ENCODE measurements around the gene OR13C4. TPM values are rescaled to one million over a fixed set of nuclear protein-coding genes. Genes with fewer than 3 reads are reported as not detected.

The OR13C4 gene
- total and polyA plus RNA-seq, 8 donors = not detected

GRCh38 chr9:104503440-104503839 is 23.6 kb downstream of the OR13C4 start:
- intact Hi-C loops (cut with DNase I) = no loop called here
- Histone ChIP-seq H3K27ac (no peak overlapping the region), H3K9me3 (no peaks in the 10 kb centered on the region), H3K27me3 (no peaks in the 10 kb centered on the region), H3K4me1 (no peaks in the 10 kb centered on the region), H3K4me3 (no peak overlapping the region), H3K36me3 (no peaks in the 10 kb centered on the region)
- DNase-seq = no peak
- ATAC-seq = no peak
- TF ChIP-seq CTCF (IDR thresholded peaks at IDR 0.05) = no peak
- FAIRE-seq = no peak

- Histone ChIP-seq H3K27ac (no peak overlapping the region), H3K4me1 (no peaks in the 10 kb centered on the region), H3K27me3 (no peaks in the 10 kb centered on the region), H3K36me3 (no peaks in the 10 kb centered on the region), H3K9me3 (no peaks in the 10 kb centered on the region), H3K4me3 (no peak overlapping the region)
- no peak for FAIRE-seq
- intact Hi-C loops (cut with DNase I) = no loop called here
- TF ChIP-seq CTCF (IDR thresholded peaks at IDR 0.05) = no peak
- WGBS, 2 donors = 54 to 57% methylated on average over 3 of the region's 3 CpGs
- no peak for ATAC-seq
- no peak for DNase-seq
Observed at GRCh38 chr9:104494808-104495207, 32.2 kb downstream of the OR13C4 start.

- FAIRE-seq (no peak), ATAC-seq (no peak), DNase-seq (no peak)
- WGBS, 2 donors = 83 to 85% methylated on average over 2 of the region's 2 CpGs
- TF ChIP-seq CTCF (IDR thresholded peaks at IDR 0.05) = no peak
- no peak overlapping the region for H3K27ac ChIP-seq
- intact Hi-C loops (cut with DNase I) = no loop called here
- H3K4me3 ChIP-seq = no peak overlapping the region
- no peaks in the 10 kb centered on the region for H3K9me3 ChIP-seq
- no peaks in the 10 kb centered on the region for H3K4me1 ChIP-seq
- no peaks in the 10 kb centered on the region for H3K27me3 ChIP-seq
- no peaks in the 10 kb centered on the region for H3K36me3 ChIP-seq
Observed at GRCh38 chr9:104485014-104485413, 42.0 kb downstream of the OR13C4 start.

- Histone ChIP-seq H3K27me3 (no peaks in the 10 kb centered on the region), H3K4me1 (no peaks in the 10 kb centered on the region), H3K4me3 (no peak overlapping the region), H3K36me3 (no peaks in the 10 kb centered on the region), H3K27ac (no peak overlapping the region), H3K9me3 (no peaks in the 10 kb centered on the region)
- ATAC-seq (no peak), FAIRE-seq (no peak), DNase-seq (no peak)
- intact Hi-C loops (cut with DNase I) = no loop called here
- no peak for TF ChIP-seq CTCF (IDR thresholded peaks at IDR 0.05)
- WGBS, 2 donors = 67 to 73% methylated on average over 5 of the region's 5 CpGs
Observed at GRCh38 chr9:104482921-104483570, 44.0 kb downstream of the OR13C4 start.

Other genes with a start within 250 kb of the OR13C4 start
- not detected for gene OR13F1, start 22.9 kb downstream of the OR13C4 start, total RNA-seq
- not detected for gene OR13F1, start 22.9 kb downstream of the OR13C4 start, polyA plus RNA-seq
- not detected for gene OR13C3, start 9.6 kb upstream of the OR13C4 start, total RNA-seq
- not detected for gene OR13C3, start 9.6 kb upstream of the OR13C4 start, polyA plus RNA-seq
- gene OR13C8, start 42.0 kb upstream of the OR13C4 start, total RNA-seq = not detected
- gene OR13C8, start 42.0 kb upstream of the OR13C4 start, polyA plus RNA-seq = not detected
- gene OR13C5, start 72.2 kb upstream of the OR13C4 start, total RNA-seq = not detected
- not detected for gene OR13C5, start 72.2 kb upstream of the OR13C4 start, polyA plus RNA-seq
- gene OR13C2, start 78.4 kb upstream of the OR13C4 start, total RNA-seq = not detected
- under 1 TPM in 1 of 2 donors, not detected in 1; 0.12 TPM for gene OR13C2, start 78.4 kb upstream of the OR13C4 start, polyA plus RNA-seq
- gene OR13C9, start 91.0 kb upstream of the OR13C4 start, total RNA-seq = not detected
- gene OR13C9, start 91.0 kb upstream of the OR13C4 start, polyA plus RNA-seq = not detected
- gene OR13D1, start 167.3 kb upstream of the OR13C4 start, total RNA-seq = not detected
- gene OR13D1, start 167.3 kb upstream of the OR13C4 start, polyA plus RNA-seq = not detected
- 10 to 100 TPM in 2 of 6 donors, 1 to 10 TPM in 4; 4.1 to 13.4 (median 7.3) TPM for gene NIPSNAP3A, start 220.5 kb upstream of the OR13C4 start, total RNA-seq
- 10 to 100 TPM in 1 of 2 donors, 1 to 10 TPM in 1; 7.4 to 22.9 TPM for gene NIPSNAP3A, start 220.5 kb upstream of the OR13C4 start, polyA plus RNA-seq
- gene NIPSNAP3B, start 236.9 kb upstream of the OR13C4 start, total RNA-seq = 1 to 10 TPM; 1.3 to 2.4 (median 1.9) TPM
- gene NIPSNAP3B, start 236.9 kb upstream of the OR13C4 start, polyA plus RNA-seq = 1 to 10 TPM; 2.4 to 4.3 TPM